DMS114 treated with DMSO at 0.1 percent for 48 hours (cell line): Measurements from ENCODE around the gene MCUR1.
A peak's percentile ranks its signal among the peaks of the same experiment; 100 is the strongest.
"Not testable (repeated sequence)": the region's sequence is repeated elsewhere in the genome, so short reads cannot be mapped to it uniquely, and the experiment has no call there.

Experiments
- DNase-seq: peaks from one replicate; lab custom pipeline; 2025; ENCODE audit not compliant: unreplicated experiment; lab: John Stamatoyannopoulos, UW

MCUR1 gene

GRCh38 chr6:13829419-13829818 lies 15.1 kb upstream of the MCUR1 start:
- DNase-seq: not testable (repeated sequence)

DNA sequence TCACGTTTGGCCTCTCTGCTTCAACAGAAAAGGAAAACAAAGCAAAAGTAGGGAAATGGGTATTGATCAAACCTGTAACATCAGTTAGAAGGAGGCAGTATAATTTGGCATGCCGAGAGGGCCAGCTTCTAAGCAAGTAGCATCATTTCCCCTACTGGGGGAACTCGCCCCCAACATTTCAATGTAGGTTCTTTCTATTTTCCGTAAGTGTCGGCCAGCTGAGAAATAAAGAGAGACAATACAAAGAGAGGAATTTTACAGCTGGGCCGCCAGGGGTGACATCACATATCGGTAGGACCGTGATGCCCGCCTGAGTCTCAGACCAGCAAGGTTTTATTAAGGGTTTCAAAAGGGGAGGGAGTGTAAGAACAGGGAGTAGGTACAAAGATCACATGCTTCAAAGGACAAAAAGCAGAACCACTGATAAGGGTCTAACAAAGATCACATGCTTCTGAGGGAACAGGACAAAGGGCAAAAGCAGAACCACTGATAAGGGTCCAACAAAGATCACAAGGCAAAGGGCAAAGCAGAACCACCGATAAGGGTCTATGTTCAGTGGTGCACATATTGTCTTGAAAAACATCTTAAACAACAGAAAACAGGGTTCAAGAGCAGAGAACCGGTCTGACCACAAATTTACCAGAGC lies 14.4 kb upstream of the MCUR1 start:
- not testable (repeated sequence) for DNase-seq

DNA sequence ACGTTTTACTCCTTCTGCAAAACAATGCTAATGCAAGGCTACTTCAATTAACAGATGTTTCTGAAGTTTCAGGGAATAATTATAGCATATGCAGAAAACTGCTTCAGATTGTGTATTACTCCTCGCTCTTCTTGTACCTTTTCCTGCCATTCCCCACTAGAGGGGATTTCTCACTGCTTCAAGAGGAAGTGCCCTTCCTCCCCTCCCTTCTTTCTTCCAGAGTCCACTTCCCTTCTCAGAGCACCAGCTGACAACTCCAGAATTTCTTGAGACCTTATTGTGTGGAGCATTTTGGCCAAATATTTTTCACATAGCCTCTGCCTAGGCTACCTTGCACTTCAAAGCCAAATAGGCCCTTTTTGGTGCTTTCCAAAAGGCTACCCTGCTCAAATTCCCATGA lies 12.7 kb upstream of the MCUR1 start:
- no peak for DNase-seq

DNA sequence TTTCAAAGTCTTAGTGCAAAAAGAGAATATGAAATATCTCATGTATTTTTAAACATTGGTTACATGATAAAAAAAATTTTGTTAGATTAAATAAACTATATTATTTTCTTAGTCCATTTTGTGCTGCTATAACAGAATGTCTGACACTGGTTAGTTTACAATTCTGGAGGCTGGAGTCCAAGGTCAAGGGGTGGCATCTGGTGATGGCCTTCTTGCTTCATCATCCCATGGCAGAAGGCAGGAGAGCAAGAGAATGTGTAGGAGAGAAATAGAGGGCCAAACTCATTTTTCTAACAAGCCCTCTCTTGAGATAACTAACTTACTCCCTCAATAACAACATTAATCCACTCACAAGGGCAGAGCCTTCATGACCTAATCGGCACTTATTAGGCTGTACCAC lies 11.5 kb upstream of the MCUR1 start:
- no peak for DNase-seq

DNA sequence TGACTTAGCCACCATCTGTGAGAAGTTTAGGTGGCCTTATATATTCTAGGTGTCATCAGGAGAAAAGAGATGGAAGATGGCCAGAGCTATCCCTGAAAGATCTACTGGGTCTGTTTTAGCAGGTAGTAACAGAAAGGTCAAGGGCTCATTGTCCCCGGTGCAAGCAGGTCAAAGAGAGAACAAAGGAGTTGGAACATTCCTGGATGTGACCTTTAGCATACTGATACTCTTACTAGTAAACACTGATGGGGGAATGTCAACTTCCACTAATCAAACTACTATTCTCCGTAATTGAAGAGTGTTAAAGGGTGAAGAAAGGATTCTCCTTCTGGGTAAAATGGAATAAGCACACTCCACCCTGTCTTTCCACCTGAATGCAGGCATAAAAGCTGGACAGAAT lies 4.0 kb upstream of the MCUR1 start:
- DNase-seq: no peak

DNA sequence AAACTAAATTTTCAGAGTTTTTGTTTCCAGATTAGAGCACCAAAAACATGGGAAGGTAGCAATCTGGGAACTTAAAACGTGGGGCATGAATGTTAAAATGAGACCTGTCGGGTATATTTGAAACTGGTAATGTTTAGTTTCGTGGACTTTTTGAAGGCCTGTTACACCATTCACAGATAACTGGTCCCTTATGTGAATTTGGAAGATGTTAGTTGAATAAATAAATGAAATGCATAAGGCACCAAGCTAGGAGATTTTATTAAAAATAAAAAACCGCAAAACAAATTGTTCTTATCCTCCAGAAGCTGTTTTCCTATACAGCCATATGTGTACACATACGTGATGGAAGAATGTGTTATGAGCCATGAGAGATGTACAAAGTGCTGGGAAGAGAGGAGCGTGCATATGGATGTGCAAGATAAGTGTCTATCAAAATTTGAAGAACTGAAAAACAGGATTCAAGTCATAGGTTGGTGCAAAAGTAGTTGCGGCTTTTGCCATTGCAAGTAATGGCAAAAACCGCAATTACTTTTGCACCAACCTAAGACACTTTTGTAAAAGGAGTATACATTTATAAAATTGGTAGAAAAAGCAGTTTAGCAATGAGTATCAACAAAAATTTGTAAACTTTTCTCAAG lies 700 bp upstream of the MCUR1 start:
- no peak for DNase-seq

- DNase-seq: peak; percentile 78
Measured at GRCh38 chr6:13813621-13814175, 659 bp downstream of the MCUR1 start.

DNA sequence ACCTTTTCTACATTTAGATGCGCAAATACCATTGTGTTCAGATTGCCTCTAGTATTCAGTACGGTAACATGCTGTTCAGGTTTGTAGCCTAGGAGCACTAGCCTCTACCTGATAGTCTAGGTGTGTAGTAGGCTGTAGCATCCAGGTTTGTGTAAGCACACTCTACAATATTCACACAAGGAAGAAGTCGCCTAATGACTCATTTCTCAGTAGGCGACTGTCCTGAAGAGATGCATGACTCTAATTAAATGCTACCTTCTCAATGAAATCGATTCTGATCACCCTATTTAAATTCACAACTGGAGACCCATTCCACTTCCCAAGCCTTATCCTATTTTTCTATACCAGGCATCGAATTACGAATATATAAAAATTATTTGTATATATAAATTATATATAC lies 1.3 kb downstream of the MCUR1 start:
- no peak for DNase-seq

- no peak for DNase-seq
Measured at GRCh38 chr6:13812359-13812642, 2.1 kb downstream of the MCUR1 start.

DNA sequence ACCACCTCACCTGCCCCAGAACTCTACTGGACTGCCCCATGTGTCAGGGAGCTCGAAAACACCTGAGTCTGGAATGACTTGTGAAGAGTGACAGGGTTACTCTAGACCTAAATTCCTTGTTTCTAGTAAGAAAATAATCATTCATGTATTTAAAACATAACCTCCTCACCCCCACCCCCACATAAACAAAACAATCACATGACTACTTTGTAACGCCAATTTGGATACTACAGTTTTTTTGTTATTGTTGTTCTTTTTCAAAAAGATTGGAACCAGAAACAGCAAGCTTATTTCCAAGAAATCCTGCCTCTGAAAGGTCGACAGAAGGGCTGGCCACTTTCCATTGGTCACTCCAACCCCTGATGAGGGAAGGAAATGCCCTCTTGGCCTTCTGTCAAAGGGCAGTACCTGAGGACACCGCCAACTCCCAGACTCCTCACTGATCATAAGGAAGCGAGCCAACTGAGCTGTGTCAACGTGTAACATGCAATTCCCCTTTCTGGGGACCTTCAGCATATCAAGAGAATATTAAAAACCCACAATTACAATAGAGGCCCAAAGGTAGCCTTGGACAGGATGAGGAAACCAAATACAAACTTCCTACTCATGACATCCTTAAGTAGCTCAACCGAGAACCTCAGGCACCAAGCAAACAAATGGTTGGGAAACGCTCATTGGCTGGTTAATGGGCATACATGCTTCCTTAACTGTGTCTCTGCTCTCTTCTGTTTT lies 2.6 kb downstream of the MCUR1 start:
- no peak for DNase-seq

DNA sequence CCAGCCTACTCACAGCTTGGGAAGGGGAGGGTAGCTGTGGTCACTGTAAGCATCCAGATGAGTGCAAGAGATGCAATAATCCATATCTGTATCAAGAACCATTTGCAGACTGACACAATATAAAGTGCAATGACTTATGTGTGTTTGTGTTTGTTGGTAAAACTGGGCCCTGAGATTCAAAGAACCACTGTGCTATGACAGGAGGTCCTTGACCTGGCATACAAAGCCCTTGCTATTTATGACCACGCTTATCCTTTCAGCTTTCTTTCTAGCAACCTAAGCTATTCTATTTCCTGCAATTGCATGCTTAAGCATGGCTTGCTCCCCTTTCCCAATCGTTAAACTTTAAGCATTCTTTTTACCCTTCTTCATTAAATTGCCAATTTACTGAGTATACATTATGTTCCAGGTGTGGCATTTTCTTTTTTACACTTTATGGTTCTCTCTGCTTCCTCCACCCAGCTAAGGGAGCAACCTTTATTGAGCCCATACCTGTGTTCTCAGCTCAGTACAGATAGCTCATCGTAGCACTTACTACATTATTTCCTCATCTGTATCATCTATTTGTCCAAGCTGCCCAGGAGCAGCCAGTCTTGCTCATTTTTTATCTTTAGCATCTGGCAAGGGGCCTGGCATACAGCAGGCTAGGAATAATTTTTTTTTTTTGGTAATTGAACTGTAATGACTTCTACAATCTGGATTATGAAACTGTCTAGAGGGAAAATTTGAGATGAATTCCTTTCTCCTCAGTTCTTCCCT lies 3.5 kb downstream of the MCUR1 start:
- no peak for DNase-seq

GRCh38 chr6:13808801-13809200 lies 5.6 kb downstream of the MCUR1 start:
- DNase-seq: no peak

DNA sequence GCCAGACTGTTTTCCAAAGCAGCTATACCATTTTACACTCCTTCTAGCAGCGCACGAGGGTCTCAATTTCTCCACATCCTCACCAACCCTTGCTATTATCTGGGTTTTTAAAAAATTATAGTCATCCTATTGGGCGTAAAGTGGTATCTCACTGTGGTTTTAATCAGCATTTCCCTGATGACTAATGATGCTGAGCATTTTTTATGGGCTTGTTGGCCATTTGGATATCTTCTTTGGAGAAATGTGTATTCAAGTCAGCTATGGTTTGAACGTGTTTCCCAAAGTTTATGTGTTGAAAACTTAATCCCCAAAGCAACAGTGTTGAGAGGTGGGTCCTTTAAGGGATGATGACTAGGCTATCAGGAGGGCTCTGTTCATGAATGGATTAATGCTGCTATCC lies 6.7 kb downstream of the MCUR1 start:
- DNase-seq: no peak

DNA sequence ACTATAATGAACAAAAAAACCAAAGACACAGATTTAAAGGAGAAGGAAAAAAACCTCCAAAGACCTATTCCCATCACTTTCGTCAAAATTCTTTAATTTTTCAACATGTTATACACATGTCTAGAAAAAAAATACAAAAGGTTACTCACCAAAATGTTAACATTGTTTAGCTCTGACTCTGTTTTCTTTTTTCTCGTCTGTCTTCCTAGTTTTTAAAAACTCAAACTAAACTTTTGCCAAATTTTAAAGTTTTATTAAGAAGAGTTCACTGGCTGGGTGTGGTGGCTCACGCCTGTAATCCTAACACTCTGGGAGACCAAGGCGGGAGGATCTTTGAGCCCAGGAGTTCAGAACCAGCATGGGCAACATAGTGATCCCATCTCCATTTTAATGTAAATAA lies 10.8 kb downstream of the MCUR1 start:
- DNase-seq: no peak

GRCh38 chr6:13800615-13801014 lies 13.7 kb downstream of the MCUR1 start:
- no peak for DNase-seq

DNA sequence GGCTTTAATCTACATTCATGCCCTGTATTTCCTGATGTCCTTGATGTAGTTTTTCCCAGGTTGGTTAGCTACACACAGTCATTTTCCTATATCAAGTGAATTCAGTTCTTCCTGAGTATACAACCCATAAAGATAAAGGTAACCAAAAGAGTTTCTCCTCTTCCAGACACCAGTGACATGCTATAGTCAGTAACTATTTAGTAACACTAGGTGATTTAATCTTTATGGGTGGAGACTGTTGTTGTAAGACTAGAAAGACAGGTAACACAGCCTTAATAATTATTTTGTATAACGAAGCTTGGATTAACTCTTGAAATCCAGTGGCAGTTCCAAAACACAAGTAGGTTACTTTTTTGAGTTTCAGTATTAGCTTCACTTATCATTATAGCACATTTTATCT lies 17.6 kb downstream of the MCUR1 start:
- DNase-seq: no peak

- DNase-seq: peak; percentile 68
Measured at GRCh38 chr6:13795041-13795750, 19.2 kb downstream of the MCUR1 start.

- DNase-seq: no peak
Measured at GRCh38 chr6:13794184-13794583, 20.2 kb downstream of the MCUR1 start.

- DNase-seq: no peak
Measured at GRCh38 chr6:13789746-13790145, 24.6 kb downstream of the MCUR1 start.

- DNase-seq: no peak
Measured at GRCh38 chr6:13788820-13789219, 25.5 kb downstream of the MCUR1 start.

DNA sequence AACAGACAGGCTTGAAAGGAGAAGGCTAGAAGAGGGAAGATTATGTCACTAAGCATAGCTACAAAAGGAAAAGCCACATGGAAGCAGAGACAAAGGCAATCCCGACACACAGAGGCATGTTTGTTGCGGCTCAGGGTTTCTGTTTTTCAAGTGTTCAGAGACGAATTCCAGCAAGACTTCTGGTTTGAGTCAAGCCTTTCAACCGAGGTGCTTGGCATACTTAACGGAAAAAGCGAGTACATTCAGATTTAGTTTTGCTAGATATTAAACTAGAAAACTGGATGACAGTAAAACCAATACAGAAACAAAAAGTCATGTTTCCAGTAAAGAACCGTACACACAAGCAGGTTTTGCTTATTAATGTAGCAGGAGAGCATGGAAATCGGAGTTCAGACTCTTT lies 27.2 kb downstream of the MCUR1 start:
- no peak for DNase-seq
